Fibroblast of lung (primary cell): ENCODE data around the gene IGFL2.

Experiments
- EZH2 ChIP-seq: IDR thresholded peaks from 2 replicates; pipeline ENCODE4 v1.5.1; 2012; ENCODE audit warnings: low read length, control low read depth, mild to moderate bottlenecking; ENCODE audit errors: missing control alignments
- TF ChIP-seq, protein P1 (sequence below), 2 donors: IDR thresholded peaks in 1 of 2; conservative IDR thresholded peaks in 1 of 2; 1 replicate in 1 of 2; 2 replicates in 1 of 2; pipeline ENCODE4 v1.5.1; 2011 to 2012; ENCODE audit warnings: low read length in 2 of 2, control low read depth in 1 of 2, inconsistent platforms in 1 of 2, low read depth in 1 of 2, mild to moderate bottlenecking in 1 of 2

DNA sequence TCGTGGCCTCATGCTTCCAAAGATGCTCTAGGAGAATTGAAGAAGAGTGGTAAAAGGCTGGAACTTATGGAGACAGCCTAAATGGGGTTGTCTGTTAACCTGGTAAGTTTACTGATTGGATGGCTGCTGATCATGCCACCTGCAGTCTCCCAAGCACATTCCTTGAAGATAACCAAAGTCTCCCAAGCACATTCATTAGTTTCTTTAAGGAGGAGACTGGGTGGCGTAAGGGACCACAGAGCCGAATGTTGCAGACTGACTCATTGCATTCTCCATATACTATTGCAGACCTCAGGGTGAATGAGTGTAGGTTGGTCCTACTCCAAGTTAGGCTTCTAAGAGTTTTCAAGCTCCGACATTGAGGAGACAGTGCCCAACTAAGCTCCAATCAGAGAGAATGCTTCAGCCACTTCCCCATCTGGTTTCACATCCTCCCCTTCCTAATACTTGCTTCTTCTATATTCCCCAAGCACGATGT lies 23.4 kb upstream of the IGFL2 start, which contains the start of gene IGFL3:
- TF ChIP-seq, protein P1, sequence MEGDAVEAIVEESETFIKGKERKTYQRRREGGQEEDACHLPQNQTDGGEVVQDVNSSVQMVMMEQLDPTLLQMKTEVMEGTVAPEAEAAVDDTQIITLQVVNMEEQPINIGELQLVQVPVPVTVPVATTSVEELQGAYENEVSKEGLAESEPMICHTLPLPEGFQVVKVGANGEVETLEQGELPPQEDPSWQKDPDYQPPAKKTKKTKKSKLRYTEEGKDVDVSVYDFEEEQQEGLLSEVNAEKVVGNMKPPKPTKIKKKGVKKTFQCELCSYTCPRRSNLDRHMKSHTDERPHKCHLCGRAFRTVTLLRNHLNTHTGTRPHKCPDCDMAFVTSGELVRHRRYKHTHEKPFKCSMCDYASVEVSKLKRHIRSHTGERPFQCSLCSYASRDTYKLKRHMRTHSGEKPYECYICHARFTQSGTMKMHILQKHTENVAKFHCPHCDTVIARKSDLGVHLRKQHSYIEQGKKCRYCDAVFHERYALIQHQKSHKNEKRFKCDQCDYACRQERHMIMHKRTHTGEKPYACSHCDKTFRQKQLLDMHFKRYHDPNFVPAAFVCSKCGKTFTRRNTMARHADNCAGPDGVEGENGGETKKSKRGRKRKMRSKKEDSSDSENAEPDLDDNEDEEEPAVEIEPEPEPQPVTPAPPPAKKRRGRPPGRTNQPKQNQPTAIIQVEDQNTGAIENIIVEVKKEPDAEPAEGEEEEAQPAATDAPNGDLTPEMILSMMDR (conservative IDR thresholded peaks at IDR 0.05 in 1 of 2, IDR thresholded peaks at IDR 0.05 in 1 of 2; ENCODE audit: low read depth in 1 of 2, low read length in 2 of 2): no peak
- peak; percentile 17 for TF ChIP-seq EZH2
